A549 (cell line): ENCODE data around the gene FBXW5. TPM values are rescaled to one million over a fixed set of nuclear protein-coding genes. Genes with fewer than 3 reads are reported as not detected.

Experiments used
- ATAC-seq, 2 experiments: fragments of 200-7000 bp in 1 of 2; fragments of >200 bp in 1 of 2; cut with Nextera tagmentation in 1 of 2; cut with Tn5 transposase in 1 of 2; 3 replicates each; pipeline versions ENCODE4 v1.8.0 to v1.9.1; 2018 to 2020; ENCODE audit warnings: mild to moderate bottlenecking in 1 of 2, moderate library complexity in 1 of 2
- CTCF ChIA-PET: fragments of 300-600 bp; sonication (Branson Sonifier 250); formaldehyde crosslinking; extraction: SDS; loops from one replicate; lab custom pipeline; 2021; ENCODE audit warnings: antibody characterized with exemption, inconsistent platforms; lab: Yijun Ruan, JAX
- POLR2A ChIA-PET: fragments of 350-600 bp; formaldehyde crosslinking; extraction: SDS; loops from one replicate; lab custom pipeline; 2021; ENCODE audit warnings: antibody characterized with exemption, inconsistent platforms; lab: Yijun Ruan, JAX
- DNase-seq, 2 experiments: peaks; one replicate each; pipeline versions ENCODE4 v3.0.0 to v3.0.0-alpha.2; 2011 to 2016; ENCODE audit warnings: low read depth in 1 of 2, low spot score in 1 of 2
- FAIRE-seq: peaks from 2 replicates; lab custom pipeline; 2011; peaks lifted over from hg19 to GRCh38; lab: Jason Lieb, UNC
- H3K27ac ChIP-seq, 2 experiments: fragments of >200 bp; sonication (Bioruptor Twin); formaldehyde crosslinking; 3 replicates each; pipeline ENCODE4 v1.5.1; 2016 to 2017
- H3K4me1 ChIP-seq: fragments of >200 bp; sonication (Bioruptor Twin); formaldehyde crosslinking; 3 replicates; pipeline ENCODE4 v1.6.1; 2016
- H3K4me2 ChIP-seq: fragments of >200 bp; sonication (Bioruptor Twin); formaldehyde crosslinking; 3 replicates; pipeline ENCODE4 v1.6.1; 2016
- H3K4me3 ChIP-seq: fragments of >200 bp; sonication (Bioruptor Twin); formaldehyde crosslinking; 3 replicates; pipeline ENCODE4 v1.5.1; 2016
- H3K9me3 ChIP-seq: fragments of >200 bp; sonication (Bioruptor Twin); formaldehyde crosslinking; 3 replicates; pipeline ENCODE4 v1.6.1; 2016
- BHLHE40 ChIP-seq: IDR thresholded peaks from 2 replicates; pipeline ENCODE4 v1.6.1; 2012; ENCODE audit warnings: low read depth, low read length, inconsistent platforms
- CBX2 ChIP-seq: fragments of 200-600 bp; sonication (generic); IDR thresholded peaks from 2 replicates; pipeline ENCODE4 v1.6.1; 2016; ENCODE audit warnings: low read depth, mild to moderate bottlenecking, borderline replicate concordance
- EHF ChIP-seq: fragments of 250-450 bp; sonication (Bioruptor Pico); IDR thresholded peaks from 2 replicates; pipeline ENCODE4 v1.5.0; 2020; ENCODE audit warnings: mild to moderate bottlenecking
- FOXS1 ChIP-seq: fragments of 250-450 bp; sonication (Bioruptor Pico); IDR thresholded peaks from 2 replicates; pipeline ENCODE4 v1.5.0; 2020; ENCODE audit warnings: mild to moderate bottlenecking, moderate library complexity
- HDAC2 ChIP-seq: fragments of 200-600 bp; sonication (generic); IDR thresholded peaks from 2 replicates; pipeline ENCODE4 v1.6.1; 2016
- HEYL ChIP-seq: fragments of 250-450 bp; sonication (Bioruptor Pico); IDR thresholded peaks from 2 replicates; pipeline ENCODE4 v1.8.0; 2021; ENCODE audit warnings: mild to moderate bottlenecking, moderate library complexity
- JUNB ChIP-seq: fragments of >200 bp; sonication (Bioruptor Twin); formaldehyde crosslinking; IDR thresholded peaks from 2 replicates; pipeline ENCODE4 v1.6.1; 2016
- KDM5A ChIP-seq: fragments of 200-600 bp; sonication (generic); IDR thresholded peaks from 2 replicates; pipeline ENCODE4 v1.6.1; 2016; ENCODE audit warnings: antibody characterized with exemption, mild to moderate bottlenecking
- PHF8 ChIP-seq: fragments of 200-600 bp; sonication (generic); IDR thresholded peaks from 2 replicates; pipeline ENCODE4 v1.6.1; 2016; ENCODE audit warnings: low read depth, mild to moderate bottlenecking, antibody characterized with exemption, moderate library complexity, borderline replicate concordance
- RAD21 ChIP-seq, 2 experiments: fragments of >200 bp in 1 of 2; sonication (Bioruptor Twin) in 1 of 2; formaldehyde crosslinking in 1 of 2; IDR thresholded peaks in 1 of 2; conservative IDR thresholded peaks in 1 of 2; 2 replicates in 1 of 2; 3 replicates in 1 of 2; pipeline ENCODE4 v1.6.1; 2012 to 2018; ENCODE audit warnings: inconsistent platforms in 1 of 2
- RNF2 ChIP-seq: fragments of 200-600 bp; sonication (generic); IDR thresholded peaks from 2 replicates; pipeline ENCODE4 v1.6.1; 2016; ENCODE audit warnings: low read depth, mild to moderate bottlenecking, antibody characterized with exemption, moderate library complexity, borderline replicate concordance
- TP53 ChIP-seq: fragments of 250-450 bp; sonication (Bioruptor Pico); IDR thresholded peaks from 2 replicates; pipeline ENCODE4 v1.5.0; 2021; ENCODE audit warnings: mild to moderate bottlenecking, moderate library complexity
- ZC3H11A ChIP-seq: fragments of 450-650 bp; IDR thresholded peaks from 2 replicates; pipeline ENCODE4 v1.6.1; 2014; ENCODE audit warnings: antibody characterized with exemption, mild to moderate bottlenecking
- ZFP36 ChIP-seq: fragments of 450-650 bp; IDR thresholded peaks from 2 replicates; pipeline ENCODE4 v1.6.1; 2014; ENCODE audit warnings: borderline replicate concordance; ENCODE audit not compliant: partially characterized antibody
- ZNF302 ChIP-seq: fragments of 250-450 bp; sonication (Bioruptor Pico); IDR thresholded peaks from 2 replicates; pipeline ENCODE4 v1.9.0; 2021; ENCODE audit warnings: inconsistent platforms, mild to moderate bottlenecking, moderate library complexity
- ZSCAN20 ChIP-seq: fragments of 250-450 bp; sonication (Bioruptor Pico); IDR thresholded peaks from 2 replicates; pipeline ENCODE4 v1.8.0; 2022; ENCODE audit warnings: mild to moderate bottlenecking, moderate library complexity
- WGBS: methylation state at CpG from one replicate; pipeline ENCODE4 v1.1.6; 2017; ENCODE audit errors: missing lambda C conversion rate; 5-methylcytosine and 5-hydroxymethylcytosine counted together
- polyA plus RNA-seq, 4 experiments: library from polyadenylated mRNA; depleted of rRNA in 3 of 4; stranded (reverse); fragments of >200 nt; fragmentation: RNase III in 1 of 4; extraction: RNeasy Plus Mini Kit Qiagen cat#74134 plus additional on column Dnase treatment in 1 of 4; gene quantifications; 2 replicates in 3 of 4; 3 replicates in 1 of 4; pipeline ENCODE4 v1.2.3, GENCODE V29; 2011 to 2017
- TF ChIP-seq, protein P1 (sequence below): IDR thresholded peaks from 2 replicates; pipeline ENCODE4 v1.6.1; 2012
- TF ChIP-seq, protein P2 (sequence below): fragments of 200-600 bp; sonication (generic); IDR thresholded peaks from 2 replicates; pipeline ENCODE4 v1.6.1; 2016; ENCODE audit warnings: antibody characterized with exemption, mild to moderate bottlenecking, moderate library complexity
- TF ChIP-seq, protein P3 (sequence below): fragments of >200 bp; sonication (Bioruptor Twin); formaldehyde crosslinking; IDR thresholded peaks from 3 replicates; pipeline ENCODE4 v1.6.1; 2016
- TF ChIP-seq, protein P4 (sequence below): fragments of 250-450 bp; sonication (Bioruptor Pico); IDR thresholded peaks from 2 replicates; pipeline ENCODE4 v1.5.0; 2021; ENCODE audit warnings: mild to moderate bottlenecking, moderate library complexity, borderline replicate concordance

Gene FBXW5
- polyA plus RNA-seq, 2 of the 4 experiments (the other 2 are of a cell fraction), result 37.5 to 59.5 TPM

DNA sequence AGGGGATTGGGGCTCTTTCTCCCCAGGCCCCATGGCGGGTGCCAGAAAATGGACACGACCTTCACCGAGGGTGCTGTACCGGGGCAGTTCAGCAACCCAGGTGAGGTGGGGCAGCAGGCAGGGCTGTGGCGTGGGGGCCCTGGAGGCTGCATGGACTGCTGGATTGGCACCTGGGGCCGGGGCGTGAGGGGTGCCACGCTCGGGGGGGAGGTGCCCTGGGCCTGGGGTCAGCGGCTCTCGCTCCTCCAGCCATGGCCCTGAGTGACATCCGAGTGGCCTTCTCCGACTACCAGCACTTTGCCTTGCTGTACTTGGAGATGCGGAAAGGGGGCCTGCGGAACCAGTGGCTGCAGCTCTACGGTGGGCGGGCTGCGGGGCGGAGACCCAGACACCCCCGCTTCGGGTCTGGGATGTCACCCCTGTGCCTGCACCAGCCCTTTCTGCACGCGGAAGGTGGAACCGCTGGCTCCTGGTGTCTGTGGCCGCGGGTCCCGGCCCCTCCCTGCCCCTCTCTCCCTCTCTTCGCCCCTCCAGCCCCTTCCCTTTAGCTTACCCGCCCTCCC, 40.0 kb upstream of the FBXW5 start:
- ChIA-PET POLR2A (no interaction called here), CTCF (interaction anchor here (0.9 kb wide), 1 partner anchor 51 kb away, joined by 3 read pairs; no protein-coding TSS in a partner anchor)
- Histone ChIP-seq H3K27ac (no peak overlapping the region), H3K4me3 (no peak overlapping the region), H3K4me2 (no peak overlapping the region), H3K9me3 (no peaks in the 10 kb centered on the region), H3K4me1 (no peaks in the 10 kb centered on the region)
- FAIRE-seq, result no peak
- TF ChIP-seq ZFP36, result no peak
- TF ChIP-seq ZC3H11A, result no peak
- no peak for TF ChIP-seq JUNB
- TF ChIP-seq HDAC2, result no peak
- TF ChIP-seq, protein P1, sequence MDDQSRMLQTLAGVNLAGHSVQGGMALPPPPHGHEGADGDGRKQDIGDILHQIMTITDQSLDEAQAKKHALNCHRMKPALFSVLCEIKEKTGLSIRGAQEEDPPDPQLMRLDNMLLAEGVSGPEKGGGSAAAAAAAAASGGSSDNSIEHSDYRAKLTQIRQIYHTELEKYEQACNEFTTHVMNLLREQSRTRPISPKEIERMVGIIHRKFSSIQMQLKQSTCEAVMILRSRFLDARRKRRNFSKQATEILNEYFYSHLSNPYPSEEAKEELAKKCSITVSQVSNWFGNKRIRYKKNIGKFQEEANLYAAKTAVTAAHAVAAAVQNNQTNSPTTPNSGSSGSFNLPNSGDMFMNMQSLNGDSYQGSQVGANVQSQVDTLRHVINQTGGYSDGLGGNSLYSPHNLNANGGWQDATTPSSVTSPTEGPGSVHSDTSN, result no peak
- TF ChIP-seq TP53 (CRISPR knock-in tag), result no peak
- no peak for TF ChIP-seq ZNF302 (CRISPR knock-in tag)
- no peak for TF ChIP-seq EHF (CRISPR knock-in tag)
- TF ChIP-seq CBX2, result no peak
- TF ChIP-seq, protein P2, sequence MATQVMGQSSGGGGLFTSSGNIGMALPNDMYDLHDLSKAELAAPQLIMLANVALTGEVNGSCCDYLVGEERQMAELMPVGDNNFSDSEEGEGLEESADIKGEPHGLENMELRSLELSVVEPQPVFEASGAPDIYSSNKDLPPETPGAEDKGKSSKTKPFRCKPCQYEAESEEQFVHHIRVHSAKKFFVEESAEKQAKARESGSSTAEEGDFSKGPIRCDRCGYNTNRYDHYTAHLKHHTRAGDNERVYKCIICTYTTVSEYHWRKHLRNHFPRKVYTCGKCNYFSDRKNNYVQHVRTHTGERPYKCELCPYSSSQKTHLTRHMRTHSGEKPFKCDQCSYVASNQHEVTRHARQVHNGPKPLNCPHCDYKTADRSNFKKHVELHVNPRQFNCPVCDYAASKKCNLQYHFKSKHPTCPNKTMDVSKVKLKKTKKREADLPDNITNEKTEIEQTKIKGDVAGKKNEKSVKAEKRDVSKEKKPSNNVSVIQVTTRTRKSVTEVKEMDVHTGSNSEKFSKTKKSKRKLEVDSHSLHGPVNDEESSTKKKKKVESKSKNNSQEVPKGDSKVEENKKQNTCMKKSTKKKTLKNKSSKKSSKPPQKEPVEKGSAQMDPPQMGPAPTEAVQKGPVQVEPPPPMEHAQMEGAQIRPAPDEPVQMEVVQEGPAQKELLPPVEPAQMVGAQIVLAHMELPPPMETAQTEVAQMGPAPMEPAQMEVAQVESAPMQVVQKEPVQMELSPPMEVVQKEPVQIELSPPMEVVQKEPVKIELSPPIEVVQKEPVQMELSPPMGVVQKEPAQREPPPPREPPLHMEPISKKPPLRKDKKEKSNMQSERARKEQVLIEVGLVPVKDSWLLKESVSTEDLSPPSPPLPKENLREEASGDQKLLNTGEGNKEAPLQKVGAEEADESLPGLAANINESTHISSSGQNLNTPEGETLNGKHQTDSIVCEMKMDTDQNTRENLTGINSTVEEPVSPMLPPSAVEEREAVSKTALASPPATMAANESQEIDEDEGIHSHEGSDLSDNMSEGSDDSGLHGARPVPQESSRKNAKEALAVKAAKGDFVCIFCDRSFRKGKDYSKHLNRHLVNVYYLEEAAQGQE, result no peak
- no peak for TF ChIP-seq HEYL (CRISPR knock-in tag)
- TF ChIP-seq PHF8, result no peak
- TF ChIP-seq, protein P3, sequence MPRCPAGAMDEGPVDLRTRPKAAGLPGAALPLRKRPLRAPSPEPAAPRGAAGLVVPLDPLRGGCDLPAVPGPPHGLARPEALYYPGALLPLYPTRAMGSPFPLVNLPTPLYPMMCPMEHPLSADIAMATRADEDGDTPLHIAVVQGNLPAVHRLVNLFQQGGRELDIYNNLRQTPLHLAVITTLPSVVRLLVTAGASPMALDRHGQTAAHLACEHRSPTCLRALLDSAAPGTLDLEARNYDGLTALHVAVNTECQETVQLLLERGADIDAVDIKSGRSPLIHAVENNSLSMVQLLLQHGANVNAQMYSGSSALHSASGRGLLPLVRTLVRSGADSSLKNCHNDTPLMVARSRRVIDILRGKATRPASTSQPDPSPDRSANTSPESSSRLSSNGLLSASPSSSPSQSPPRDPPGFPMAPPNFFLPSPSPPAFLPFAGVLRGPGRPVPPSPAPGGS, result no peak
- TF ChIP-seq BHLHE40, result no peak
- TF ChIP-seq, protein P4, sequence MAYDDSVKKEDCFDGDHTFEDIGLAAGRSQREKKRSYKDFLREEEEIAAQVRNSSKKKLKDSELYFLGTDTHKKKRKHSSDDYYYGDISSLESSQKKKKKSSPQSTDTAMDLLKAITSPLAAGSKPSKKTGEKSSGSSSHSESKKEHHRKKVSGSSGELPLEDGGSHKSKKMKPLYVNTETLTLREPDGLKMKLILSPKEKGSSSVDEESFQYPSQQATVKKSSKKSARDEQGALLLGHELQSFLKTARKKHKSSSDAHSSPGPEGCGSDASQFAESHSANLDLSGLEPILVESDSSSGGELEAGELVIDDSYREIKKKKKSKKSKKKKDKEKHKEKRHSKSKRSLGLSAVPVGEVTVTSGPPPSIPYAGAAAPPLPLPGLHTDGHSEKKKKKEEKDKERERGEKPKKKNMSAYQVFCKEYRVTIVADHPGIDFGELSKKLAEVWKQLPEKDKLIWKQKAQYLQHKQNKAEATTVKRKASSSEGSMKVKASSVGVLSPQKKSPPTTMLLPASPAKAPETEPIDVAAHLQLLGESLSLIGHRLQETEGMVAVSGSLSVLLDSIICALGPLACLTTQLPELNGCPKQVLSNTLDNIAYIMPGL (CRISPR knock-in tag), result no peak
- no peak for TF ChIP-seq KDM5A
- TF ChIP-seq RAD21 (conservative IDR thresholded peaks at IDR 0.05 in 1 of 2, IDR thresholded peaks at IDR 0.05 in 1 of 2), result no peak
- TF ChIP-seq FOXS1 (CRISPR knock-in tag), result no peak
- TF ChIP-seq ZSCAN20 (CRISPR knock-in tag), result no peak
- TF ChIP-seq RNF2, result no peak
- 86% methylated on average over 16 of the region's 29 CpGs for WGBS
- no peak for DNase-seq
- ATAC-seq, result no peak
